H54 (cell line): ENCODE data around the gene PROSER2.
"Not testable (repeated sequence)": the region's sequence is repeated elsewhere in the genome, so short reads cannot be mapped to it uniquely, and the experiment has no call there.

Source experiments
- DNase-seq: peaks from one replicate; pipeline ENCODE4 v3.0.0; 2011; ENCODE audit warnings: low spot score, mixed read lengths; ENCODE audit not compliant: insufficient read length
- FAIRE-seq: peaks from 3 replicates; lab custom pipeline; 2011; peaks lifted over from hg19 to GRCh38; lab: Jason Lieb, UNC
- POLR2A ChIP-seq: IDR thresholded peaks from 2 replicates; pipeline ENCODE4 v1.6.1; 2011; ENCODE audit warnings: low read depth, mild to moderate bottlenecking, low read length

The PROSER2 gene

DNA sequence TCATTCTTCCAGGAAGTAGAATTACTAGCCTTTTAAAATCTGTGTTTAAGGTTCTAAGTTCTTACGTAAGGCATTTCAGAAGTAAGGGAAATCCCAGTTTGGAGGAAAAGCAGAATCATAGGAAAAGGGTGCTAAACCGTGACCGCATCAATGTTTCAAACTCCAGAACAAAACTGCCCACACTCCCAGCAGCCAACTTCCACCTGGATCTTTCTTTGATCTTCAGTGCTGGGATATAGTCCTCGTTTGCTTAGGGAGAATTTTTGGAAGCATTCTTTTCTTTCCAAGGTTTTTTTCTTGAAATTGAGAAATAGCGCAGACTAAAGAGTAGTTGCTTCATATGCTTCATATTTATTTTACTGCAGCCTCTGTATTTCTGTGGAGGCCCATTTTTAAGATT lies 8.9 kb downstream of the PROSER2 start:
- FAIRE-seq (no peak), DNase-seq (no peak)
- no peak for TF ChIP-seq POLR2A

- no peak for TF ChIP-seq POLR2A
- DNase-seq (no peak), FAIRE-seq (no peak)
Observed at GRCh38 chr10:11835061-11835460, 11.9 kb downstream of the PROSER2 start.

DNA sequence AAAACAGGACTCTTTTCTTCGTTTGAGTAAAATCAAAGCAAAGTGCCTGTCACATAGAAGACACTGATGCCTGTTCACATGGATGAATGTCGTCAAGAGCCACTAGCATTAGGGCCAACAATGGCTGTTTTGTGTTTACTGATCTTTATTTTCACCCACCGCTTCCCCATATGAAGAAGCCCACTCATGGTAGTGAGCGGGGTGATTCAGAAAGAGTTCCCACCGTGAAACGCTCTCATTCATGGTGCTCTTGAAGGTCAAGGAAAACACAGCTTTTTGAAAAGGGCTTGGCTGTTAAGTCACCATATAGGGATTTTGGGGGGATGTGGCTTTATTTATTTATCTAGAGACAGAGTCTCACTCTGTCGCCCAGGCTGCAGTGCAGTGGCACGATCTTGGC lies 12.5 kb downstream of the PROSER2 start:
- no peak for DNase-seq

DNA sequence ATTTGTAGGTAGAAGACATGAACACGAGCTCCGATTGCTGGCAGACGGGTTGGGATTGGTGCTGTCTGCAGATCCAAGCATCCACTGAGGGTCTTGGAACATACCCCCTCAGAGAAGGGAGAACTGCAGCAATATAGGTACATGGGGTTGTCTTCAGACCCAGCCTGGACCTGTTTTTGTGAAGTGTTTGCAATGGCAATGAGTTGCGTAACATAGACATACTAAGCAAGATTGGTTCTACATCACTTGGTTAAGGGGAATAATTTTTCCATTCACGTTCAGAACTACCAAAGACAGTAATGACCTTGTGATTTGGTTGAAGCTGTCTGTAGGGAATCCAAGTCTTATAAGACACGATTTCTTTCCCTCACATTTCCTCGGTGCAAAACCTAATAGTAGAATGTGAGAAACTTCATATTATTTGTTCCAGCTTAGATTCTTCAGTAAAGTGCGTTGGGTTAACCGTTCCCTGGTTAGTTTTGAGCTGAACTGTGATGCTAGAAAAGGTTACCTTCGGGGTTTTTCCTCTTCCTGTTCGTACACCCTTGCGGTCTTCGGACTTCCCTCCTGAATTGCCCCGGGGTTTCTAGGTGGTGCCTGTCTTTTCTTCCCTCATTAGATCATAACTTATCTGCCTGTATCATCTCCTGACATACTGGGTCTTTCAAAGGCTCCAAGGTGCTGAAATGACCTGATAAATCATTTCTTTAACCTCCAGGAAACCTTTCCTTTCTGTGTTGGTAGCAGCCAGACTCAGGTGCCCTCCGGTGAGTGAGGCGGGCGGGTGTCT lies 14.4 kb downstream of the PROSER2 start:
- TF ChIP-seq POLR2A, result no peak
- FAIRE-seq (no peak), DNase-seq (no peak)

More for the DNA sequence above, 12.5 kb downstream of the PROSER2 start:
- no peak for TF ChIP-seq POLR2A
- FAIRE-seq, result no peak

DNA sequence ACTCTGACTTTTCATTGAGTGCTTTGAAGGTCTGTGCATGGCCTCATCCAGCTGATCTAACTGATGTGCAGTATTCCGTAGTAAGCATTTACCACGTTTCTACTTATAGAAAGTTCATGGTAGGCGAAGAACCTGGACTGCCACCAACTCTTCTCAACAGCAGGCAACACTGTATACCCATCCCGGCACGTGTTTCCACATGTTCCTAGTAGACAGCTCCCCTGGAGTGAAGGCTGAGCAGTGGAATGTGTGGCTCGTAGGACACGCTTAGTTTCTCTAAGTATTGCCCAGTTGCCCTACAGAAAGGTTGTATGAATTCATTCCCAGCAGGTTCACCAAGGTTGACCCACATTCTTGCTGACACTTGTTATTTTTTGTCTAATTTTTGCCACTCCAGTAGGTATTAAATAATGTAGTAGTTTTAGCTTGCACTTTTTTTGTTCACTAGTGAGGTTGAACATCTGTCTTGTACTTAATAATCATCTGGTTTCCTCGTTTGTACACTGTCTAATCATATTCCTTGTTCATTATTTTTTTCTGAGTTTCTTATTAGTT lies 15.2 kb downstream of the PROSER2 start:
- DNase-seq, result no peak
- TF ChIP-seq POLR2A, result no peak
- no peak for FAIRE-seq

DNA sequence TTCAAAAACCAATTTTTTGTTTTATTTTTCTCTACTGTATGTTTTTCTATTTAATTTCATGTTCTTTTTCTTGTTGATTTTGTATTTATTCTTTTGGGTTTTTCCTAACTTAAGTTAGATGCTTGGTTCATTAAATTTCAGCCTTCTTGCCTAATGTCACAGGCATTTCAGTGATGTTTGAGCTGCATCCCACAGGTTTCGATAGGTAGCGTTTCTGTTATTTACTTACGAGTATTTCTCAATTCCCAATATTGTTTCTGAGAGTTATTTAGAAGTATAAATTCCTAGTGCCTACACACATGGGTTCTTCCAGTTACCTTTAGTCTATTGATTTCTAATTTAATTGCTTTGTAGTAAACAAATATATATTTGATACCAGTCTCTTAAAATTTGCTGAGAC lies 18.2 kb downstream of the PROSER2 start:
- TF ChIP-seq POLR2A, result no peak
- DNase-seq, result no peak
- no peak for FAIRE-seq

GRCh38 chr10:11842411-11842810 lies 19.3 kb downstream of the PROSER2 start:
- no peak for TF ChIP-seq POLR2A

DNA sequence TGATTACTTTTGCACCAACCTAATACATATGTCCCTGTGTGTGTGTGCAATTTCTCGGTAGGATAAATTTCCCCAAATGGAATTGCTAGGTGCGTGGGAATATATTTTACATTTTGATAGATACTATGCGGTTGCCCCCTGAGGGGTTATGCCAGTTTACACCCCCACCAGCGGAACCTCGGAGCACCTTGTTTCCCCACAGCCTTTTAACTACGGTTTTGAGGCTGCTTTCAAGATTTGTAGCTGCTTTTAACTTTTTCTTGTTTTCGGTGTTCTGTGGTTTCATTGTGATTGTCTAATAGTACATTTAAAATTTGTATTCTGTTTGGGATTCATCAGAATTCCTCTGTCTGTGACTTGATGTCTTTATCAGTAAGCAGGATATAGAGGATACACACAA lies 22.0 kb downstream of the PROSER2 start:
- no peak for DNase-seq
- no peak for TF ChIP-seq POLR2A
- FAIRE-seq, result no peak

More at GRCh38 chr10:11842411-11842810, 19.3 kb downstream of the PROSER2 start:
- DNase-seq (no peak), FAIRE-seq (no peak)

GRCh38 chr10:11846542-11846941 lies 23.4 kb downstream of the PROSER2 start:
- FAIRE-seq (no peak), DNase-seq (no peak)
- no peak for TF ChIP-seq POLR2A

DNA sequence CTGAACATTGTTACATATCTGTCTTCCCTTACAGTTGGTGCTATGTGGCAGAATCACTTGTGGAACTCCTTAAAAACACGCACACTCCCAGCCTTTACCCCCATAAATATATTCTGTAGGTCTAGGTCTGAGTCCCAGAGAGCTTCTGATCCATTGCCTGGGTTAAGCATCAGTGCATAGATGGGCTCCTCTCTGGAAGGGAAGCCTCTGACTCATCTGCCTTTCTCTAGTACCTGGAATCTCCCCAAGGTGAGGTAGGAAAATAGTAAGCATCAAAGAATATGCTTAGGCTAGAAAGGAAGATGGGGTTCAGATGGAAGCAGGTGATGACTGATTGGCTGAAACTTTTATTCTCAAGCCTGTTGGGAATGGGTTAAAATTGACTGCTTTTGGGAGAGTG lies 26.1 kb downstream of the PROSER2 start:
- no peak for FAIRE-seq
- TF ChIP-seq POLR2A, result no peak
- DNase-seq, result no peak

GRCh38 chr10:11849911-11850310 lies 26.8 kb downstream of the PROSER2 start:
- TF ChIP-seq POLR2A, result no peak
- no peak for FAIRE-seq
- DNase-seq, result no peak

DNA sequence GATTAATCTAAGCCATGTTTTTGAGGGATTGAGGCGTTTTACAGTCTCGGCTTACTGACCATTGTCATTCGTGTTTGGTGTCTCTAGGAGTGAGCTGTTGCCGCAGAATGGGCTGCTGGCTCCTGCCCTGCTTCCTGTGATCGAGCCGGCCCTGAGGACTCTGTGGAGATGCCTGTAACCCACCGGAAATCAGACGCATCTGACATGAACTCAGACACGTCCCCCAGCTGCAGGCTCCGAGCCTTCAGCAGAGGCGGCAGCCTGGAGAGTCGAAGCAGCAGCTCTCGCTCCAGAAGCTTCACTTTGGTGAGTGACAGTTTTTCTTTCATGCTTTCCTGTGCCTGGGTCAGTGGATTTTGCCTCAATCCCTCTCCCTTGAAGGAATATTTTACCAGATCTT lies 28.8 kb downstream of the PROSER2 start:
- FAIRE-seq, result no peak
- no peak for TF ChIP-seq POLR2A

DNA sequence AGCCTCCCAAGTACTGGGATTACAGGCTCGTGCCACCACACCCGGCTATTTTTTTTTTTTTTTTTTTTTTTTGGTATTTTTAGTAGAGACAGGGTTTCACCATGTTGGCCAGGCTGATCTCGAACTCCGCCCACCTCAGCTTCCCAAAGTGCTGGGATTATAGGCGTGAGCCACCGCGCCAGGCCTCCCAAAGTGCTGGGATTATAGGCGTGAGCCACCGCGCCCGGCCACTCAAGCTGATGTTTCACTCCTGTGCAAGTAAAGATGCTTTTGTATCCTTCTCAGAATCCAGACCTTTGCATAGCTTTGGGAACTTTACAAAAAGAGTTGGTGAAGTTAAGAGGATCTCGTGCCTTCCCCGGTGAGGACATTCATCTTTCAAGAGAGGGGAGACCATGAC lies 29.5 kb downstream of the PROSER2 start:
- not testable (repeated sequence) for FAIRE-seq, DNase-seq

More for the DNA sequence above, 28.8 kb downstream of the PROSER2 start:
- DNase-seq, result no peak

DNA sequence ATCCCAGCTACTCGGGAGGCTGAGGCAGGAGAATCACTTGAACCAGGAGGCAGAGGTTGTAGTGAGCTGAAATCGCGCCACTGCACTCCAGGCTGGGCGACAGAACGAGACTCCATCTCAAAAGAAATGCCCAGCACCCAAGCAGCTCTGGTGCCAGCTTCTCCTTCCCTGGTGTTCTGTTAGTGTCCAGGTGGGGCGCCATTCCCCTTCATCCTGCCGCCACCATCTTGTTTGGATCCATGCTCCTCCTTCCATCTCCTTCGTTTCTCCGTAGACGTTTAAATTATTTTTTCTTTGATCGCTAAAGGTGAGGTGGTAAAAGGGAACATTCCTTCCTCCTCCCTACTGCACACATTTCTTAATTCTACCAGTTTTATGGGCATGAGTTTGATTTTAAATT lies 30.3 kb downstream of the PROSER2 start:
- no peak for FAIRE-seq
- no peak for TF ChIP-seq POLR2A
- no peak for DNase-seq

GRCh38 chr10:11854301-11854700 lies 31.1 kb downstream of the PROSER2 start:
- FAIRE-seq, result no peak
- DNase-seq, result no peak
- TF ChIP-seq POLR2A, result no peak
